ENCODE measurements around the gene KATNA1.

DNA sequence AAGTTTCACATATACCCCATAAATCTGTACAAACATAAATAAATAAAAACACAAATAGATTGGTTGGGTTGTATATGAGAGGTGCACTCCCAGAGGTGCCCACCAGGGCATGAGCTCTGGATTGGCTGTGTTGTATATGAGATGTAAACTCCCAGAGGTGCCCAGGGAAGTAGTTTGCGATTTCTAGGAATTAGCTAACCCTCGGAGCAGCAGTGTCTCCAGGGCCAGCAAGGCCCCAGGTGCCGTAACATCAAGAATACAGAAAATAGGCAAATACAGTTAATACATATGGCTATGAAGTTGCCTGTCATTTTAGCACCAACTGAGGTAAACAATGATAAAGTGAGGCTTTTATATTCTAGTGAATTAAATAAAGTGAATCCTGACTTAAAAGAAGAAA is 87.8 kb downstream of the KATNA1 start:
- TF ChIP-seq, protein P1, sequence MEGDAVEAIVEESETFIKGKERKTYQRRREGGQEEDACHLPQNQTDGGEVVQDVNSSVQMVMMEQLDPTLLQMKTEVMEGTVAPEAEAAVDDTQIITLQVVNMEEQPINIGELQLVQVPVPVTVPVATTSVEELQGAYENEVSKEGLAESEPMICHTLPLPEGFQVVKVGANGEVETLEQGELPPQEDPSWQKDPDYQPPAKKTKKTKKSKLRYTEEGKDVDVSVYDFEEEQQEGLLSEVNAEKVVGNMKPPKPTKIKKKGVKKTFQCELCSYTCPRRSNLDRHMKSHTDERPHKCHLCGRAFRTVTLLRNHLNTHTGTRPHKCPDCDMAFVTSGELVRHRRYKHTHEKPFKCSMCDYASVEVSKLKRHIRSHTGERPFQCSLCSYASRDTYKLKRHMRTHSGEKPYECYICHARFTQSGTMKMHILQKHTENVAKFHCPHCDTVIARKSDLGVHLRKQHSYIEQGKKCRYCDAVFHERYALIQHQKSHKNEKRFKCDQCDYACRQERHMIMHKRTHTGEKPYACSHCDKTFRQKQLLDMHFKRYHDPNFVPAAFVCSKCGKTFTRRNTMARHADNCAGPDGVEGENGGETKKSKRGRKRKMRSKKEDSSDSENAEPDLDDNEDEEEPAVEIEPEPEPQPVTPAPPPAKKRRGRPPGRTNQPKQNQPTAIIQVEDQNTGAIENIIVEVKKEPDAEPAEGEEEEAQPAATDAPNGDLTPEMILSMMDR (IDR thresholded peaks at IDR 0.05; ENCODE audit: low read depth, low read length, poor library complexity, severe bottlenecking) = peak; percentile 47
- no peak for TF ChIP-seq EZH2phosphoT487 (IDR thresholded peaks at IDR 0.05; ENCODE audit: borderline replicate concordance, low read length)
